Measurements from ENCODE around the gene C11orf58. TPM values are rescaled to one million over a fixed set of nuclear protein-coding genes. Genes with fewer than 3 reads are reported as not detected.

Gene C11orf58
- total RNA-seq, 1 donor from 2014 or later = 146 TPM

GRCh38 chr11:16778876-16779275 lies 40.4 kb downstream of the C11orf58 start:
- H3K36me3 ChIP-seq (ENCODE audit: control insufficient read depth, insufficient read depth, low read length) = no peaks in the 10 kb centered on the region
- no peak overlapping the region for H3K4me3 ChIP-seq (ENCODE audit: low read depth, low read length)
- DNase-seq (ENCODE audit: low read depth) = no peak
- no peak for TF ChIP-seq CTCF (IDR thresholded peaks at IDR 0.05; ENCODE audit: insufficient read depth, low read length, poor library complexity, severe bottlenecking)
- H3K27me3 ChIP-seq (ENCODE audit: control insufficient read depth, insufficient read depth, low read length) = no peaks in the 10 kb centered on the region

GRCh38 chr11:16779436-16779835 lies 41.0 kb downstream of the C11orf58 start:
- DNase-seq (ENCODE audit: low read depth) = no peak
- TF ChIP-seq CTCF (IDR thresholded peaks at IDR 0.05; ENCODE audit: insufficient read depth, low read length, poor library complexity, severe bottlenecking) = no peak
- Histone ChIP-seq H3K36me3 (ENCODE audit: control insufficient read depth, insufficient read depth, low read length) (no peaks in the 10 kb centered on the region), H3K27me3 (ENCODE audit: control insufficient read depth, insufficient read depth, low read length) (no peaks in the 10 kb centered on the region), H3K4me3 (ENCODE audit: low read depth, low read length) (no peak overlapping the region)

- H3K4me3 ChIP-seq (ENCODE audit: low read depth, low read length) = no peak overlapping the region
- no peaks in the 10 kb centered on the region for H3K36me3 ChIP-seq (ENCODE audit: control insufficient read depth, insufficient read depth, low read length)
- H3K27me3 ChIP-seq (ENCODE audit: control insufficient read depth, insufficient read depth, low read length) = no peaks in the 10 kb centered on the region
- DNase-seq (ENCODE audit: low read depth) = no peak
- TF ChIP-seq CTCF (IDR thresholded peaks at IDR 0.05; ENCODE audit: insufficient read depth, low read length, poor library complexity, severe bottlenecking) = no peak
These were observed 41.7 kb downstream of the C11orf58 start for GRCh38 chr11:16780146-16780545.

DNA sequence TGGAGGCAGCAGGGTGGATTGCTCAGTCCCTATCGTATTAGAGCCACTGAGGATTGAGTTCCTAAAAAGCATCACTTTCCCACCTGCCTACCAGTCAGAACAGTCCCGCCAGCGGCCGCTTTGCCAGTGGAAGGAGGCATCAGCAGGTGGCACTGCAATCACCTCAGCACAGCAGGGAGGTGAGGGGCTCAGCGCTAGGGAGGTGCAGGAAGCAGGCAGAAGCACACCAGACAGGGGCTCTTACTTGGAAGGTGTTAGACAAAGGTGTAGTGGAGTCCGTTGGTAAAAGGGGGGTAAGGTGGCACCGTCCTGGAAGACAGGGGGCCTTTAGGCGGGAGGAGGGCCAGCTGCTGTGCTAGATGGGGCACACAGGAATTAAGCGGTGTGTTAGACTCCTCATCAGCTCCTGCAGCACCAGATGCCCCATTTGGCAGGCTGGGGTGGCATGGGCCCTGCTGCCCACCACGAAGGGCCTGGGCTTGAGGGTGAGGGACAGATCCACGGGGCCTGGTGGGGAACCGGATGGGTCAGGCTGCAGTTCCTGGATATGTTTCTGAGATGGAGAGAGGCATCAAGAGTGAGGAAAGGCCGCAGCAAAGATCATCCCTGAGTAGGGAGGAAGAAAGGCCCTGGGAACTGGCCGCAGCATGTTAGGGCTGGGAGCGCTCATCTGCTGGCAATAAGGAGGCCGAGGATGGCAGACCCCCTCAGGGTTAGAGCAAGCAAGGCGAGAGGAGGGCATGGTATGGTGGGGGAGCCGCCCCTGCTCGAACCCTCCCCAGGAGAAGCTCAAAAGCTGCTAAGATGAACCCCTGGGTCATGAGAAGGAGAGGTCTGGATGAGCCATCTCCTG lies 42.5 kb downstream of the C11orf58 start:
- no peaks in the 10 kb centered on the region for H3K27me3 ChIP-seq (ENCODE audit: control insufficient read depth, insufficient read depth, low read length)
- H3K4me3 ChIP-seq (ENCODE audit: low read depth, low read length) = no peak overlapping the region
- TF ChIP-seq CTCF (IDR thresholded peaks at IDR 0.05; ENCODE audit: insufficient read depth, low read length, poor library complexity, severe bottlenecking) = no peak
- H3K36me3 ChIP-seq (ENCODE audit: control insufficient read depth, insufficient read depth, low read length) = no peaks in the 10 kb centered on the region
- DNase-seq (ENCODE audit: low read depth) = no peak

DNA sequence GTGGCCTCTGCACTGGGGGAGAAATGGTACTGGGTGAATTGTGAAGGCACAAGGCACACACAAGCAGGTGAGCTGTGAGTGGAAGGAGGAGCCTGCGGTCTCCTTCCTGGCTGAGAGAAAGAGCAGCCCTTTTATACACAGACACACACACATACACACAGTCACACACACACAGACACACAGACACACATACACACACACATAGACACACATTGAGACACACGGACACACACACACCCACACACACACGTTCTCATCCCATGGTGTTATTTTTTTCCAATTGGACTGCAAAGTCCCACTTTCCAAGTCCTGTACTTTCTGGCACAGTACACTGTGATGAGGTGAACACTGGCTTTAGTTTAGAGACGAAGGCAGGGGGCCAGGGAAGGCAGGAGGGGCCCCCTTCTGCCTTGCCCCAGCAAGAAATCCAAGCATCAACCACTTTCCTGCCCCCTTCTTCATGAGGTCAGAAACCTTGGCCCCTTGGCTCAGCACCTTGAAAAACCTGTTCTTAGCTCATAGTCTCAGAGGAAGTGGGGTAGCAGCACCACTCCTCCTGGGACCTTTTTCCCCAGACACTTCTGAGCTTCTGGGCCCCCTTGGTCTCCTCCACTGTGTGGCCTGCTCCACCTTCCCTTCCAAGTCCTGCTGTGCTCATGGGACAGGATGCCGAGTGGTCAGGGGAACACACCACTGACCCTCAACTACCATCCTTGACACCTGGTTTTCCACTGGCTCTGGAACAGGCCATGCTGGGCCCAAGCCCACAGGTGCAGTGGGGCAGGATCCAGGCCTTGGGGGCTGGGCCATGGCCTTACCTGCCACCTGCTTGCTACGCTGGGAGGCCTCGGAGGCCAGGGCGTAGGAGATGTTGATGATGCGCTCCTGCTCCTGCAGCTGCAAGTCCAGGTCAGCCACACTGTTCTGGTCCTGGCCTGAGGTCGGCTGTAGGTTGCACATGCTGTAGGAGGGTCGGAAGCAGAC lies 43.8 kb downstream of the C11orf58 start:
- no peak for DNase-seq (ENCODE audit: low read depth)
- no peak overlapping the region for H3K4me3 ChIP-seq (ENCODE audit: low read depth, low read length)
- no peak for TF ChIP-seq CTCF (IDR thresholded peaks at IDR 0.05; ENCODE audit: insufficient read depth, low read length, poor library complexity, severe bottlenecking)
- H3K36me3 ChIP-seq (ENCODE audit: control insufficient read depth, insufficient read depth, low read length) = no peaks in the 10 kb centered on the region
- H3K27me3 ChIP-seq (ENCODE audit: control insufficient read depth, insufficient read depth, low read length) = no peaks in the 10 kb centered on the region
